K562 (cell line): ENCODE data around the gene LRRC57. TPM values are rescaled to one million over a fixed set of nuclear protein-coding genes. Genes with fewer than 3 reads are reported as not detected.

Experiments used
- ELF4 ChIP-seq: fragments of 450-650 bp; formaldehyde crosslinking; IDR thresholded peaks from 2 replicates; pipeline ENCODE4 v1.4.0; 2022; ENCODE audit warnings: missing genetic modification characterization
- EP400 ChIP-seq: fragments of 450-650 bp; IDR thresholded peaks from 2 replicates; pipeline ENCODE4 v1.6.1; 2017; ENCODE audit warnings: antibody characterized with exemption, mild to moderate bottlenecking, moderate library complexity
- HDGF ChIP-seq: fragments of 450-650 bp; IDR thresholded peaks from 2 replicates; pipeline ENCODE4 v1.6.1; 2016
- MEF2A ChIP-seq: IDR thresholded peaks from 2 replicates; pipeline ENCODE4 v1.6.1; 2011; ENCODE audit warnings: low read depth, mild to moderate bottlenecking, low read length, moderate library complexity; ENCODE audit not compliant: control insufficient read depth
- NBN ChIP-seq: fragments of 450-650 bp; IDR thresholded peaks from 2 replicates; pipeline ENCODE4 v1.6.1; 2016; ENCODE audit warnings: low read depth, mild to moderate bottlenecking
- NCOA6 ChIP-seq: fragments of 450-650 bp; IDR thresholded peaks from 2 replicates; pipeline ENCODE4 v1.6.1; 2017; ENCODE audit warnings: mild to moderate bottlenecking
- NFRKB ChIP-seq: fragments of 450-650 bp; IDR thresholded peaks from 2 replicates; pipeline ENCODE4 v1.6.1; 2016; ENCODE audit warnings: low read depth
- POLR2B ChIP-seq: fragments of 450-650 bp; IDR thresholded peaks from 2 replicates; pipeline ENCODE4 v1.6.1; 2018; ENCODE audit warnings: low read depth; ENCODE audit not compliant: partially characterized antibody
- SMAD4 ChIP-seq: fragments of 250-450 bp; sonication (Bioruptor Pico); conservative IDR thresholded peaks from 2 replicates; pipeline ENCODE4 v1.8.0; 2021; ENCODE audit warnings: inconsistent platforms, mild to moderate bottlenecking, moderate library complexity
- TARDBP ChIP-seq: fragments of 450-650 bp; IDR thresholded peaks from 2 replicates; pipeline ENCODE4 v1.6.1; 2016
- TSHZ1 ChIP-seq: fragments of 250-450 bp; sonication (Bioruptor Pico); IDR thresholded peaks from 2 replicates; pipeline ENCODE4 v1.4.0; 2020; ENCODE audit warnings: mild to moderate bottlenecking, moderate library complexity
- ZBTB5 ChIP-seq: fragments of 450-650 bp; IDR thresholded peaks from 2 replicates; pipeline ENCODE4 v1.6.1; 2017; ENCODE audit warnings: antibody characterized with exemption
- ZC3H8 ChIP-seq: fragments of 450-650 bp; IDR thresholded peaks from 2 replicates; pipeline ENCODE4 v1.6.1; 2017
- ZNF354B ChIP-seq: fragments of 250-450 bp; sonication (Bioruptor Pico); IDR thresholded peaks from 2 replicates; pipeline ENCODE4 v1.4.0; 2020
- ZNF561 ChIP-seq: fragments of 450-650 bp; formaldehyde crosslinking; conservative IDR thresholded peaks from 2 replicates; pipeline ENCODE4 v1.4.0; 2020; ENCODE audit warnings: mild to moderate bottlenecking, moderate library complexity
- ZNF707 ChIP-seq: fragments of 250-450 bp; sonication (Bioruptor Pico); conservative IDR thresholded peaks from 2 replicates; pipeline ENCODE4 v1.8.0; 2022; ENCODE audit warnings: inconsistent platforms, mild to moderate bottlenecking, moderate library complexity
- ZNF77 ChIP-seq: fragments of 250-450 bp; sonication (Bioruptor Pico); IDR thresholded peaks from 2 replicates; pipeline ENCODE4 v1.5.0; 2020
- polyA plus RNA-seq, 8 experiments: library from polyadenylated mRNA; depleted of rRNA in 4 of 8; stranded (reverse) in 5 of 8; unstranded in 3 of 8; fragments of >200 nt; fragmentation: Nextera tagmentation in 2 of 8; fragmentation: Illumina TruSeq in 1 of 8; extraction: Ambion mirVana in 2 of 8; extraction: Trizol in 1 of 8; gene quantifications; 2 replicates each; pipeline versions ENCODE4 v1.2.1 to v1.2.3, GENCODE V29; 2011 to 2014; ENCODE audit warnings: inconsistent platforms in 1 of 8, missing spikeins in 1 of 8
- total RNA-seq, 7 experiments: library from RNA; depleted of rRNA in 6 of 7; stranded (reverse); fragments of >200 nt in 6 of 7; fragmentation: Illumina TruSeq in 2 of 7; extraction: Trizol in 2 of 7; gene quantifications; 2 replicates each; pipeline versions ENCODE4 v1.2.1 to v1.2.3, GENCODE V29; 2011 to 2021; ENCODE audit warnings: low replicate concordance in 1 of 7
- TF ChIP-seq, protein P1 (sequence below): sonication (generic); formaldehyde crosslinking; IDR thresholded peaks from 2 replicates; pipeline ENCODE4 v1.8.1; 2022; ENCODE audit warnings: missing genetic modification reagents
- TF ChIP-seq, protein P2 (sequence below), 2 experiments: fragments of 150-350 bp in 1 of 2; IDR thresholded peaks; 2 replicates each; pipeline ENCODE4 v1.6.1; 2012 to 2016; ENCODE audit warnings: low read depth in 2 of 2, low read length in 2 of 2, mild to moderate bottlenecking in 1 of 2, moderate library complexity in 1 of 2
- TF ChIP-seq, protein P3 (sequence below): fragments of 250-450 bp; sonication (Bioruptor Pico); IDR thresholded peaks from 2 replicates; pipeline ENCODE4 v1.9.0; 2021; ENCODE audit warnings: mild to moderate bottlenecking

LRRC57 gene
- total and polyA plus RNA-seq, 9 of the 15 experiments (the other 6 are each of a cell fraction or from before 2014, with no cell fraction given), result 3.9 to 20.4 (median 14.8) TPM

- TF ChIP-seq, protein P1, sequence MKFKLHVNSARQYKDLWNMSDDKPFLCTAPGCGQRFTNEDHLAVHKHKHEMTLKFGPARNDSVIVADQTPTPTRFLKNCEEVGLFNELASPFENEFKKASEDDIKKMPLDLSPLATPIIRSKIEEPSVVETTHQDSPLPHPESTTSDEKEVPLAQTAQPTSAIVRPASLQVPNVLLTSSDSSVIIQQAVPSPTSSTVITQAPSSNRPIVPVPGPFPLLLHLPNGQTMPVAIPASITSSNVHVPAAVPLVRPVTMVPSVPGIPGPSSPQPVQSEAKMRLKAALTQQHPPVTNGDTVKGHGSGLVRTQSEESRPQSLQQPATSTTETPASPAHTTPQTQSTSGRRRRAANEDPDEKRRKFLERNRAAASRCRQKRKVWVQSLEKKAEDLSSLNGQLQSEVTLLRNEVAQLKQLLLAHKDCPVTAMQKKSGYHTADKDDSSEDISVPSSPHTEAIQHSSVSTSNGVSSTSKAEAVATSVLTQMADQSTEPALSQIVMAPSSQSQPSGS (CRISPR knock-in tag), result no peak
- TF ChIP-seq EP400 (no peak), NBN (peak; percentile 74; the same call in 1 of the 2 replicates), ZBTB5 (peak; percentile 58; the same call in 1 of the 2 replicates), SMAD4 (CRISPR knock-in tag) (peak; percentile 88), TSHZ1 (CRISPR knock-in tag) (no peak), NFRKB (no peak), ELF4 (CRISPR knock-in tag) (no peak), ZNF77 (CRISPR knock-in tag) (no peak), ZNF354B (CRISPR knock-in tag) (no peak), POLR2B (no peak), ZC3H8 (no peak), TARDBP (no peak), HDGF (no peak), MEF2A (no peak), ZNF707 (CRISPR knock-in tag) (no peak), NCOA6 (no peak), ZNF561 (CRISPR knock-in tag) (no peak)
- TF ChIP-seq, protein P2, sequence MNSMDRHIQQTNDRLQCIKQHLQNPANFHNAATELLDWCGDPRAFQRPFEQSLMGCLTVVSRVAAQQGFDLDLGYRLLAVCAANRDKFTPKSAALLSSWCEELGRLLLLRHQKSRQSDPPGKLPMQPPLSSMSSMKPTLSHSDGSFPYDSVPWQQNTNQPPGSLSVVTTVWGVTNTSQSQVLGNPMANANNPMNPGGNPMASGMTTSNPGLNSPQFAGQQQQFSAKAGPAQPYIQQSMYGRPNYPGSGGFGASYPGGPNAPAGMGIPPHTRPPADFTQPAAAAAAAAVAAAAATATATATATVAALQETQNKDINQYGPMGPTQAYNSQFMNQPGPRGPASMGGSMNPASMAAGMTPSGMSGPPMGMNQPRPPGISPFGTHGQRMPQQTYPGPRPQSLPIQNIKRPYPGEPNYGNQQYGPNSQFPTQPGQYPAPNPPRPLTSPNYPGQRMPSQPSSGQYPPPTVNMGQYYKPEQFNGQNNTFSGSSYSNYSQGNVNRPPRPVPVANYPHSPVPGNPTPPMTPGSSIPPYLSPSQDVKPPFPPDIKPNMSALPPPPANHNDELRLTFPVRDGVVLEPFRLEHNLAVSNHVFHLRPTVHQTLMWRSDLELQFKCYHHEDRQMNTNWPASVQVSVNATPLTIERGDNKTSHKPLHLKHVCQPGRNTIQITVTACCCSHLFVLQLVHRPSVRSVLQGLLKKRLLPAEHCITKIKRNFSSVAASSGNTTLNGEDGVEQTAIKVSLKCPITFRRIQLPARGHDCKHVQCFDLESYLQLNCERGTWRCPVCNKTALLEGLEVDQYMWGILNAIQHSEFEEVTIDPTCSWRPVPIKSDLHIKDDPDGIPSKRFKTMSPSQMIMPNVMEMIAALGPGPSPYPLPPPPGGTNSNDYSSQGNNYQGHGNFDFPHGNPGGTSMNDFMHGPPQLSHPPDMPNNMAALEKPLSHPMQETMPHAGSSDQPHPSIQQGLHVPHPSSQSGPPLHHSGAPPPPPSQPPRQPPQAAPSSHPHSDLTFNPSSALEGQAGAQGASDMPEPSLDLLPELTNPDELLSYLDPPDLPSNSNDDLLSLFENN (IDR thresholded peaks at IDR 0.05; ENCODE audit: low read depth in 2 of 2, low read length in 2 of 2), result no peak
- TF ChIP-seq, protein P3, sequence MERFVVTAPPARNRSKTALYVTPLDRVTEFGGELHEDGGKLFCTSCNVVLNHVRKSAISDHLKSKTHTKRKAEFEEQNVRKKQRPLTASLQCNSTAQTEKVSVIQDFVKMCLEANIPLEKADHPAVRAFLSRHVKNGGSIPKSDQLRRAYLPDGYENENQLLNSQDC (CRISPR knock-in tag), result no peak
Measured at GRCh38 chr15:42584031-42584765, 35.6 kb upstream of the LRRC57 start (continued).
